PC-9 (cell line): ENCODE results near the gene C2CD3. TPM values are rescaled to one million over a fixed set of nuclear protein-coding genes. Genes with fewer than 3 reads are reported as not detected.

Experiments
- BruUV-seq: library from RNA; stranded (reverse); fragments of 400-500 nt; replicated peaks from 2 replicates; lab custom pipeline; 2021; lab: Mats Ljungman, UMichigan
- CTCF ChIA-PET: fragments of 300-600 bp; sonication (Branson Sonifier 250); formaldehyde crosslinking; loops from one replicate; lab custom pipeline; 2022; ENCODE audit warnings: antibody characterized with exemption; lab: Charles Lee
- POLR2A ChIA-PET: fragments of 300-600 bp; sonication (Branson Sonifier 250); formaldehyde crosslinking; loops from one replicate; lab custom pipeline; 2022; ENCODE audit warnings: antibody characterized with exemption; ENCODE audit not compliant: unreplicated experiment; lab: Charles Lee
- DNase-seq, 2 experiments: peaks; one replicate each; pipeline versions ENCODE4 v3.0.0 to v3.0.0-alpha.2; 2015 to 2022; ENCODE audit warnings: mixed read lengths in 1 of 2
- H2AFZ ChIP-seq: fragments of 200-600 bp; sonication (generic); 2 replicates; pipeline ENCODE4 v1.8.1; 2017; ENCODE audit warnings: antibody characterized with exemption
- H3F3A ChIP-seq: fragments of 200-600 bp; sonication (generic); 2 replicates; pipeline ENCODE4 v1.8.1; 2017; ENCODE audit warnings: antibody characterized with exemption, mild to moderate bottlenecking, low read depth; ENCODE audit not compliant: insufficient read depth
- H3K27ac ChIP-seq: fragments of 200-600 bp; sonication (generic); 2 replicates; pipeline ENCODE4 v1.6.1; 2016; ENCODE audit warnings: mixed run types
- H3K27me3 ChIP-seq: fragments of 200-600 bp; sonication (generic); 2 replicates; pipeline ENCODE4 v1.6.1; 2016; ENCODE audit warnings: low read depth, mixed run types; ENCODE audit not compliant: insufficient read depth
- H3K36me3 ChIP-seq: fragments of 200-600 bp; sonication (generic); 2 replicates; pipeline ENCODE4 v1.6.1; 2016; ENCODE audit warnings: low read depth, mixed run types
- H3K4me1 ChIP-seq: fragments of 200-600 bp; sonication (generic); replicated peaks from 2 replicates; pipeline ENCODE4 v1.6.1; 2016; ENCODE audit warnings: mixed run types; ENCODE audit not compliant: insufficient read depth
- H3K4me2 ChIP-seq: fragments of 200-600 bp; sonication (generic); 2 replicates; pipeline ENCODE4 v1.6.1; 2017; ENCODE audit warnings: mixed run types
- H3K4me3 ChIP-seq: fragments of 200-600 bp; sonication (generic); 2 replicates; pipeline ENCODE4 v1.6.1; 2016; ENCODE audit warnings: mixed run types
- H3K79me2 ChIP-seq: fragments of 200-600 bp; sonication (generic); 2 replicates; pipeline ENCODE4 v1.6.1; 2017; ENCODE audit warnings: low read depth, mixed run types
- H3K9me2 ChIP-seq: fragments of 200-600 bp; sonication (generic); 2 replicates; pipeline ENCODE4 v1.8.1; 2017; ENCODE audit warnings: mild to moderate bottlenecking; ENCODE audit not compliant: insufficient read depth
- H3K9me3 ChIP-seq: fragments of 200-600 bp; sonication (generic); 2 replicates; pipeline ENCODE4 v1.8.1; 2016; ENCODE audit warnings: low read depth; ENCODE audit not compliant: insufficient read depth
- H4K20me1 ChIP-seq: fragments of 200-600 bp; sonication (generic); 2 replicates; pipeline ENCODE4 v1.8.1; 2017; ENCODE audit not compliant: insufficient read depth
- CTCF ChIP-seq: fragments of 200-600 bp; sonication (generic); conservative IDR thresholded peaks from 2 replicates; pipeline ENCODE4 v1.6.1; 2017; ENCODE audit warnings: mixed run types, antibody characterized with exemption, mild to moderate bottlenecking, moderate library complexity
- EZH2 ChIP-seq: fragments of 200-600 bp; sonication (generic); IDR thresholded peaks from 2 replicates; pipeline ENCODE4 v1.8.0; 2017; ENCODE audit warnings: antibody characterized with exemption, low read depth
- intact Hi-C: fragments of 100-400 bp; cut with micrococcal nuclease; formaldehyde crosslinking; loops from one replicate; pipeline ENCODE4 v1.10.0; 2022; ENCODE audit not compliant: unreplicated experiment
- total RNA-seq: library from RNA; stranded (reverse); gene quantifications from 2 replicates; pipeline ENCODE4 v1.2.3, GENCODE V29; 2021

The C2CD3 gene
- total RNA-seq, 1 experiment from 2014 or later, result 50.0 TPM

GRCh38 chr11:73982990-73983740 lies 187.6 kb downstream of the C2CD3 start:
- H3K9me2 ChIP-seq, result no peaks in the 10 kb centered on the region
- no TSS peak for BruUV-seq
- peak overlapping the region; percentile 73 for H3K27ac ChIP-seq
- intact Hi-C loops, result loop anchor here (1.0 to 5.0 kb wide), 4 partner anchors 44 to 188 kb away; partner anchors contain the start of genes C2CD3 and PPME1
- peak overlapping the region; percentile 88 for H2AFZ ChIP-seq
- H3K4me2 ChIP-seq, result peak overlapping the region; percentile 91
- H3K79me2 ChIP-seq, result peaks cover 17% of the 10 kb centered on the region
- POLR2A ChIA-PET, result interaction anchor here (0.6 to 0.9 kb wide), 5 partner anchors 17 to 188 kb away, joined by 3 to 9 read pairs (median 6); partner anchors contain the start of gene PPME1
- peak; percentile 90 to 96 for DNase-seq
- H3K36me3 ChIP-seq, result no peaks in the 10 kb centered on the region
- H4K20me1 ChIP-seq, result no peaks in the 10 kb centered on the region
- H3K4me1 ChIP-seq, result peaks cover 36% of the 10 kb centered on the region
- H3K4me3 ChIP-seq, result peak overlapping the region; percentile 70
- CTCF ChIA-PET, result interaction anchor here (0.6 to 0.9 kb wide), 2 partner anchors 21 to 72 kb away, joined by 3 read pairs; no protein-coding TSS in a partner anchor
- H3K9me3 ChIP-seq, result no peaks in the 10 kb centered on the region
- TF ChIP-seq EZH2 (no peak), CTCF (no peak)
- peaks cover 14% of the 10 kb centered on the region; the same call in 1 of the 2 replicates for H3F3A ChIP-seq
- H3K27me3 ChIP-seq, result no peaks in the 10 kb centered on the region

GRCh38 chr11:73982595-73982989 lies 188.2 kb downstream of the C2CD3 start, which contains the start of gene UCP2:
Gene UCP2 (minus strand): TSS chr11:73982843. CDS start chr11:73978378, 4,465 bp downstream.
- Histone ChIP-seq H3K27me3 (no peaks in the 10 kb centered on the region), H4K20me1 (no peaks in the 10 kb centered on the region), H3K9me3 (no peaks in the 10 kb centered on the region), H2AFZ (peak within 1 kb of the TSS; percentile 88), H3K9me2 (no peaks in the 10 kb centered on the region), H3F3A (peaks cover 14% of the 10 kb centered on the region; the same call in 1 of the 2 replicates), H3K4me1 (peaks cover 36% of the 10 kb centered on the region), H3K36me3 (peaks cover 3% of the 10 kb centered on the region; the same call in 1 of the 2 replicates), H3K4me2 (peak within 1 kb of the TSS; percentile 91), H3K79me2 (peaks cover 17% of the 10 kb centered on the region), H3K27ac (peak within 1 kb of the TSS; percentile 73), H3K4me3 (peak within 1 kb of the TSS; percentile 70)
- DNase-seq, result peak in 1 of 2 experiments; percentile 89
- no TSS peak for BruUV-seq
- TF ChIP-seq EZH2 (no peak), CTCF (no peak)
- intact Hi-C loops, result loop anchor here (5.0 kb wide), 2 partner anchors 45 to 110 kb away; no protein-coding TSS in a partner anchor
- CTCF ChIA-PET, result interaction anchor here (0.6 to 0.9 kb wide), 2 partner anchors 20 to 73 kb away, joined by 3 read pairs; no protein-coding TSS in a partner anchor
- POLR2A ChIA-PET, result interaction anchor here (0.6 to 0.9 kb wide), 6 partner anchors 16 to 189 kb away, joined by 3 to 9 read pairs (median 6); partner anchors contain the start of gene PPME1

- intact Hi-C loops, result loop anchor here (5.0 kb wide), 2 partner anchors 46 to 111 kb away; no protein-coding TSS in a partner anchor
- H2AFZ ChIP-seq, result no peak overlapping the region
- peak overlapping the region; percentile 91 for H3K4me2 ChIP-seq
- no peaks in the 10 kb centered on the region for H4K20me1 ChIP-seq
- H3K9me3 ChIP-seq, result no peaks in the 10 kb centered on the region
- ChIA-PET POLR2A (interaction anchor here (0.6 kb wide), 1 partner anchor 88 kb away, joined by 6 read pairs; no protein-coding TSS in a partner anchor), CTCF (no interaction called here)
- no peaks in the 10 kb centered on the region for H3K9me2 ChIP-seq
- H3K79me2 ChIP-seq, result peaks cover 17% of the 10 kb centered on the region
- peak overlapping the region; percentile 70; the same call in 1 of the 2 replicates for H3K4me3 ChIP-seq
- no peak for TF ChIP-seq EZH2
- TF ChIP-seq CTCF, result no peak
- BruUV-seq, result no TSS peak
- no peak overlapping the region for H3K27ac ChIP-seq
- H3K36me3 ChIP-seq, result peaks cover 6% of the 10 kb centered on the region; the same call in 1 of the 2 replicates
- H3K27me3 ChIP-seq, result no peaks in the 10 kb centered on the region
- peaks cover 36% of the 10 kb centered on the region for H3K4me1 ChIP-seq
- peaks cover 11% of the 10 kb centered on the region; the same call in 1 of the 2 replicates for H3F3A ChIP-seq
- DNase-seq, result no peak
Measured at GRCh38 chr11:73981051-73981805, 189.6 kb downstream of the C2CD3 start.
